CD4-positive, alpha-beta memory T cell (primary cell): ENCODE measurements around the gene ARFGAP2. TPM values are rescaled to one million over a fixed set of nuclear protein-coding genes. Genes with fewer than 3 reads are reported as not detected.

Experiments used
- CTCF ChIA-PET: fragments of 350-600 bp; sonication (Branson Sonifier 250); formaldehyde crosslinking; loops from one replicate; lab custom pipeline; 2021; ENCODE audit warnings: inconsistent platforms; ENCODE audit not compliant: partially characterized antibody; lab: Charles Lee
- POLR2A ChIA-PET: fragments of 350-600 bp; sonication (Branson Sonifier 250); formaldehyde crosslinking; loops from one replicate; lab custom pipeline; 2021; ENCODE audit not compliant: partially characterized antibody; lab: Charles Lee
- DNase-seq, 5 donors: peaks; one replicate each; pipeline versions ENCODE4 v3.0.0 to v3.0.0-alpha.2; 2020 to 2022; ENCODE audit warnings: mixed read lengths in 1 of 5
- H3K27ac ChIP-seq: one replicate; pipeline ENCODE4 v1.7.0; 2013; ENCODE audit warnings: low read depth, low read length
- H3K27me3 ChIP-seq: 2 replicates; pipeline ENCODE4 v1.7.0; 2013; ENCODE audit warnings: mild to moderate bottlenecking, low read length, moderate library complexity; ENCODE audit not compliant: insufficient read depth
- H3K36me3 ChIP-seq: 2 replicates; pipeline ENCODE4 v1.7.0; 2013; ENCODE audit warnings: mild to moderate bottlenecking, low read length, moderate library complexity; ENCODE audit not compliant: insufficient read depth
- H3K4me1 ChIP-seq: 2 replicates; pipeline ENCODE4 v1.7.0; 2013; ENCODE audit warnings: mild to moderate bottlenecking, low read length, moderate library complexity; ENCODE audit not compliant: insufficient read depth
- H3K4me3 ChIP-seq, 2 donors: one replicate each; pipeline ENCODE4 v1.7.0; 2013; ENCODE audit warnings: low read length in 2 of 2, mild to moderate bottlenecking in 1 of 2
- H3K9me3 ChIP-seq, 2 donors: one replicate each; pipeline ENCODE4 v1.7.0; 2013; ENCODE audit warnings: low read length in 2 of 2, control low read depth in 1 of 2; ENCODE audit not compliant: control insufficient read depth in 1 of 2
- H3K27ac Mint-ChIP-seq, 7 donors: one replicate each; pipeline ENCODE4 v1.8.0; 2020 to 2021; ENCODE audit warnings: mixed read lengths in 7 of 7, mild to moderate bottlenecking in 6 of 7, inconsistent platforms in 3 of 7, moderate library complexity in 3 of 7
- H3K27me3 Mint-ChIP-seq, 2 donors: one replicate each; pipeline ENCODE4 v1.8.0; 2020 to 2021; ENCODE audit warnings: mixed read lengths in 2 of 2
- H3K36me3 Mint-ChIP-seq, 2 donors: one replicate each; pipeline ENCODE4 v1.8.0; 2020 to 2021; ENCODE audit warnings: mixed read lengths in 2 of 2, inconsistent platforms in 1 of 2, mild to moderate bottlenecking in 1 of 2
- H3K4me1 Mint-ChIP-seq, 4 donors: one replicate each; pipeline ENCODE4 v1.8.0; 2020 to 2021; ENCODE audit warnings: mixed read lengths in 4 of 4, mild to moderate bottlenecking in 1 of 4
- H3K4me3 Mint-ChIP-seq, 8 donors: one replicate each; pipeline ENCODE4 v1.8.0; 2020 to 2021; ENCODE audit warnings: mixed read lengths in 8 of 8, mild to moderate bottlenecking in 7 of 8, moderate library complexity in 6 of 8, inconsistent platforms in 3 of 8
- H3K9me3 Mint-ChIP-seq, 8 donors: one replicate each; pipeline ENCODE4 v1.8.0; 2020 to 2021; ENCODE audit warnings: mixed read lengths in 8 of 8, mild to moderate bottlenecking in 5 of 8, inconsistent platforms in 3 of 8, moderate library complexity in 1 of 8
- intact Hi-C: fragments of 100-400 bp; cut with micrococcal nuclease; formaldehyde crosslinking; loops from one replicate; pipeline ENCODE4 v1.15.1; 2023
- polyA plus RNA-seq, 2 donors: library from polyadenylated mRNA; unstranded; fragments of 300-500 nt; fragmentation: Illumina TruSeq; gene quantifications; one replicate each; pipeline ENCODE4 v1.2.3, GENCODE V29; 2021
- total RNA-seq, 2 experiments: library from RNA; stranded (reverse); gene quantifications; one replicate each; pipeline ENCODE4 v1.2.3, GENCODE V29; 2021

Gene ARFGAP2
- total and polyA plus RNA-seq, 4 experiments from 2014 or later = 88.6 to 142 (median 137) TPM

- no peak overlapping the region for H3K4me3 ChIP-seq
- Mint-ChIP-seq H3K36me3 (peaks cover 7 to 23% of the 10 kb centered on the region in 2 donors), H3K9me3 (no peaks in the 10 kb centered on the region), H3K4me1 (peaks cover 0 to 1% (median 0%) of the 10 kb centered on the region in 4 donors), H3K27me3 (no peaks in the 10 kb centered on the region), H3K4me3 (no peak overlapping the region), H3K27ac (peak overlapping the region in 2 of 7 donors; percentile 7 to 75)
- intact Hi-C loops = loop anchor here (1.0 kb wide), 1 partner anchor 271 kb away; no protein-coding TSS in a partner anchor
- no peak for DNase-seq
- POLR2A ChIA-PET = no interaction called here
- CTCF ChIA-PET = interaction anchor here (0.9 to 1.6 kb wide), 3 partner anchors 11 to 270 kb away, joined by 4 to 6 read pairs (median 5); no protein-coding TSS in a partner anchor
- H3K27ac ChIP-seq = no peak overlapping the region
- H3K36me3 ChIP-seq = peaks cover 18% of the 10 kb centered on the region
- H3K27me3 ChIP-seq = no peaks in the 10 kb centered on the region
- H3K9me3 ChIP-seq = no peaks in the 10 kb centered on the region
- peaks cover 2% of the 10 kb centered on the region for H3K4me1 ChIP-seq
Observed at GRCh38 chr11:47160753-47161133, 15.9 kb downstream of the ARFGAP2 start.

- H3K27me3 ChIP-seq = no peaks in the 10 kb centered on the region
- peaks cover 0 to 8% of the 10 kb centered on the region in 2 donors for H3K36me3 Mint-ChIP-seq
- peaks cover 16 to 23% (median 20%) of the 10 kb centered on the region in 4 donors for H3K4me1 Mint-ChIP-seq
- ChIA-PET POLR2A (no interaction called here), CTCF (no interaction called here)
- H3K4me3 ChIP-seq = no peak overlapping the region
- H3K36me3 ChIP-seq = no peaks in the 10 kb centered on the region
- H3K4me1 ChIP-seq = peaks cover 26% of the 10 kb centered on the region
- H3K9me3 Mint-ChIP-seq = no peaks in the 10 kb centered on the region
- H3K27me3 Mint-ChIP-seq = no peaks in the 10 kb centered on the region
- intact Hi-C loops = no loop called here
- DNase-seq = no peak
- peak overlapping the region in 1 of 7 donors; percentile 48 for H3K27ac Mint-ChIP-seq
- H3K4me3 Mint-ChIP-seq = no peak overlapping the region
- H3K9me3 ChIP-seq = no peaks in the 10 kb centered on the region
- no peak overlapping the region for H3K27ac ChIP-seq
Observed at GRCh38 chr11:47158242-47158641, 18.4 kb downstream of the ARFGAP2 start.

- H3K9me3 Mint-ChIP-seq = no peaks in the 10 kb centered on the region
Observed at GRCh38 chr11:47157805-47158204, 18.9 kb downstream of the ARFGAP2 start.

GRCh38 chr11:47156951-47157350, 19.7 kb downstream of the ARFGAP2 start:
- H3K4me1 Mint-ChIP-seq = peaks cover 19 to 33% (median 24%) of the 10 kb centered on the region in 4 donors
- H3K27me3 ChIP-seq = no peaks in the 10 kb centered on the region
- no peak overlapping the region for H3K4me3 Mint-ChIP-seq
- no peaks in the 10 kb centered on the region for H3K9me3 Mint-ChIP-seq
- H3K4me1 ChIP-seq = peaks cover 33% of the 10 kb centered on the region
- no peaks in the 10 kb centered on the region for H3K27me3 Mint-ChIP-seq
- no peak overlapping the region for H3K27ac ChIP-seq
- no peak overlapping the region for H3K27ac Mint-ChIP-seq
- H3K36me3 ChIP-seq = no peaks in the 10 kb centered on the region
- POLR2A ChIA-PET = no interaction called here
- peaks cover 0 to 7% of the 10 kb centered on the region in 2 donors for H3K36me3 Mint-ChIP-seq
- DNase-seq = no peak
- intact Hi-C loops = no loop called here
- H3K9me3 ChIP-seq = no peaks in the 10 kb centered on the region
- CTCF ChIA-PET = interaction anchor here (5.8 kb wide), 1 partner anchor 265 kb away, joined by 44 read pairs; no protein-coding TSS in a partner anchor
- no peak overlapping the region for H3K4me3 ChIP-seq

More at GRCh38 chr11:47157805-47158204, 18.9 kb downstream of the ARFGAP2 start:
- H3K36me3 ChIP-seq = no peaks in the 10 kb centered on the region
- Mint-ChIP-seq H3K4me1 (peaks cover 19 to 28% (median 24%) of the 10 kb centered on the region in 4 donors), H3K27me3 (no peaks in the 10 kb centered on the region), H3K27ac (no peak overlapping the region), H3K36me3 (peaks cover 0 to 8% of the 10 kb centered on the region in 2 donors), H3K4me3 (no peak overlapping the region)
- POLR2A ChIA-PET = no interaction called here
- peaks cover 31% of the 10 kb centered on the region for H3K4me1 ChIP-seq
- no peaks in the 10 kb centered on the region for H3K27me3 ChIP-seq
- H3K4me3 ChIP-seq = no peak overlapping the region
- no peaks in the 10 kb centered on the region for H3K9me3 ChIP-seq
- CTCF ChIA-PET = no interaction called here
- intact Hi-C loops = no loop called here
- no peak for DNase-seq
- no peak overlapping the region for H3K27ac ChIP-seq

GRCh38 chr11:47156333-47156732, 20.3 kb downstream of the ARFGAP2 start:
- Mint-ChIP-seq H3K27ac (no peak overlapping the region), H3K4me1 (peaks cover 19 to 33% (median 24%) of the 10 kb centered on the region in 4 donors), H3K4me3 (no peak overlapping the region), H3K36me3 (peaks cover 0 to 8% of the 10 kb centered on the region in 2 donors), H3K9me3 (no peaks in the 10 kb centered on the region), H3K27me3 (no peaks in the 10 kb centered on the region)
- H3K27me3 ChIP-seq = no peaks in the 10 kb centered on the region
- no peaks in the 10 kb centered on the region for H3K9me3 ChIP-seq
- H3K36me3 ChIP-seq = no peaks in the 10 kb centered on the region
- POLR2A ChIA-PET = no interaction called here
- peaks cover 33% of the 10 kb centered on the region for H3K4me1 ChIP-seq
- intact Hi-C loops = no loop called here
- DNase-seq = no peak
- H3K27ac ChIP-seq = no peak overlapping the region
- CTCF ChIA-PET = interaction anchor here (5.8 kb wide), 1 partner anchor 264 kb away, joined by 44 read pairs; no protein-coding TSS in a partner anchor
- H3K4me3 ChIP-seq = no peak overlapping the region

GRCh38 chr11:47155879-47156278, 20.8 kb downstream of the ARFGAP2 start:
- no peaks in the 10 kb centered on the region for H3K36me3 ChIP-seq
- peaks cover 33% of the 10 kb centered on the region for H3K4me1 ChIP-seq
- H3K27me3 ChIP-seq = no peaks in the 10 kb centered on the region
- Mint-ChIP-seq H3K9me3 (no peaks in the 10 kb centered on the region), H3K27me3 (no peaks in the 10 kb centered on the region), H3K4me3 (no peak overlapping the region), H3K27ac (peak overlapping the region in 3 of 7 donors; percentile 48 to 89 (median 71)), H3K4me1 (peaks cover 19 to 33% (median 24%) of the 10 kb centered on the region in 4 donors), H3K36me3 (peaks cover 0 to 7% of the 10 kb centered on the region in 2 donors)
- ChIA-PET CTCF (interaction anchor here (0.9 to 5.8 kb wide), 3 partner anchors 11 to 264 kb away, joined by 4 to 44 read pairs (median 4); no protein-coding TSS in a partner anchor), POLR2A (interaction anchor here (1.0 to 1.1 kb wide), 2 partner anchors 8 to 219 kb away, joined by 3 to 4 read pairs; partner anchors contain the start of gene CSTPP1)
- intact Hi-C loops = no loop called here
- no peak overlapping the region for H3K4me3 ChIP-seq
- H3K9me3 ChIP-seq = no peaks in the 10 kb centered on the region
- no peak for DNase-seq
- H3K27ac ChIP-seq = no peak overlapping the region

GRCh38 chr11:47154616-47155570, 21.8 kb downstream of the ARFGAP2 start:
- H3K4me1 Mint-ChIP-seq = peaks cover 19 to 33% (median 24%) of the 10 kb centered on the region in 4 donors
- no peaks in the 10 kb centered on the region for H3K9me3 Mint-ChIP-seq
- no peaks in the 10 kb centered on the region for H3K27me3 Mint-ChIP-seq
- peak overlapping the region; percentile 20 to 90 (median 76) for H3K27ac Mint-ChIP-seq
- no peaks in the 10 kb centered on the region for H3K9me3 ChIP-seq
- intact Hi-C loops = no loop called here
- POLR2A ChIA-PET = interaction anchor here (0.7 to 1.1 kb wide), 3 partner anchors 9 to 218 kb away, joined by 3 to 4 read pairs (median 3); partner anchors contain the start of genes ACP2 and CSTPP1
- H3K4me3 ChIP-seq = no peak overlapping the region
- peaks cover 0 to 7% of the 10 kb centered on the region in 2 donors for H3K36me3 Mint-ChIP-seq
- H3K36me3 ChIP-seq = no peaks in the 10 kb centered on the region
- H3K27ac ChIP-seq = no peak overlapping the region
- CTCF ChIA-PET = interaction anchor here (0.9 to 5.8 kb wide), 11 partner anchors 8 to 268 kb away, joined by 3 to 44 read pairs (median 4); partner anchors contain the start of gene ARFGAP2
- H3K4me3 Mint-ChIP-seq = peak overlapping the region in 7 of 8 donors; percentile 21 to 81 (median 51)
- H3K27me3 ChIP-seq = no peaks in the 10 kb centered on the region
- peak in 1 of 5 donors; percentile 28 for DNase-seq
- peaks cover 33% of the 10 kb centered on the region for H3K4me1 ChIP-seq
